Astrocyte (in vitro differentiated cells and primary cell): ENCODE results near the gene DIAPH2.

Experiments
- EZH2 ChIP-seq: IDR thresholded peaks from 2 replicates; pipeline ENCODE4 v1.6.1; 2012; ENCODE audit warnings: mild to moderate bottlenecking, low read length, inconsistent platforms; ENCODE audit not compliant: insufficient read depth
- TF ChIP-seq, protein P1 (sequence below): IDR thresholded peaks from 2 replicates; pipeline ENCODE4 v1.5.1; 2011; ENCODE audit warnings: low read depth, mild to moderate bottlenecking, inconsistent platforms, low read length, moderate library complexity; ENCODE audit not compliant: insufficient read depth

DNA sequence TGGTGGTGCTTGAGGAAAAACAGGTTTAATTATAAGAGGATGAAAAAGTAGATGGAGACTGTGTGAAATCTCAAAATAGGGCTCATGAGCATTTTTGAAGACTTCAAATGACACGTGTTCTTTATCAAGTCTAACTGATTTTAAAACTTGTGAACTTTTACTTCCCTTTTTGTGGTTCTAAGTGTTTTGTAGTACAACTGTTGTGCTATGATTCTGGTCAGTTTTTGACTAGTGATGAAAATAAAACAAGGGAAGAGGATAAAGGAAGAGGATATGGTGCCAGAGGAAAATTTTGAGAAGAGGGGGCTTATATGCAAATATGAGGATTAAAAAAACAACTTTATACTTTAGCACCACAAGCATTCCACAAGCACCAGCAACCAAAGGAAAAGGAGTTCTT is 843.1 kb downstream of the DIAPH2 start:
- TF ChIP-seq, protein P1, sequence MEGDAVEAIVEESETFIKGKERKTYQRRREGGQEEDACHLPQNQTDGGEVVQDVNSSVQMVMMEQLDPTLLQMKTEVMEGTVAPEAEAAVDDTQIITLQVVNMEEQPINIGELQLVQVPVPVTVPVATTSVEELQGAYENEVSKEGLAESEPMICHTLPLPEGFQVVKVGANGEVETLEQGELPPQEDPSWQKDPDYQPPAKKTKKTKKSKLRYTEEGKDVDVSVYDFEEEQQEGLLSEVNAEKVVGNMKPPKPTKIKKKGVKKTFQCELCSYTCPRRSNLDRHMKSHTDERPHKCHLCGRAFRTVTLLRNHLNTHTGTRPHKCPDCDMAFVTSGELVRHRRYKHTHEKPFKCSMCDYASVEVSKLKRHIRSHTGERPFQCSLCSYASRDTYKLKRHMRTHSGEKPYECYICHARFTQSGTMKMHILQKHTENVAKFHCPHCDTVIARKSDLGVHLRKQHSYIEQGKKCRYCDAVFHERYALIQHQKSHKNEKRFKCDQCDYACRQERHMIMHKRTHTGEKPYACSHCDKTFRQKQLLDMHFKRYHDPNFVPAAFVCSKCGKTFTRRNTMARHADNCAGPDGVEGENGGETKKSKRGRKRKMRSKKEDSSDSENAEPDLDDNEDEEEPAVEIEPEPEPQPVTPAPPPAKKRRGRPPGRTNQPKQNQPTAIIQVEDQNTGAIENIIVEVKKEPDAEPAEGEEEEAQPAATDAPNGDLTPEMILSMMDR: no peak
- no peak for TF ChIP-seq EZH2
